ENCODE data around the gene SLC22A5. TPM values are rescaled to one million over a fixed set of nuclear protein-coding genes. Genes with fewer than 3 reads are reported as not detected.

SLC22A5 gene
- total and polyA plus RNA-seq, 9 of the 15 experiments (the other 6 are each of a cell fraction or from before 2014, with no cell fraction given) = 3.0 to 16.6 (median 8.3) TPM

DNA sequence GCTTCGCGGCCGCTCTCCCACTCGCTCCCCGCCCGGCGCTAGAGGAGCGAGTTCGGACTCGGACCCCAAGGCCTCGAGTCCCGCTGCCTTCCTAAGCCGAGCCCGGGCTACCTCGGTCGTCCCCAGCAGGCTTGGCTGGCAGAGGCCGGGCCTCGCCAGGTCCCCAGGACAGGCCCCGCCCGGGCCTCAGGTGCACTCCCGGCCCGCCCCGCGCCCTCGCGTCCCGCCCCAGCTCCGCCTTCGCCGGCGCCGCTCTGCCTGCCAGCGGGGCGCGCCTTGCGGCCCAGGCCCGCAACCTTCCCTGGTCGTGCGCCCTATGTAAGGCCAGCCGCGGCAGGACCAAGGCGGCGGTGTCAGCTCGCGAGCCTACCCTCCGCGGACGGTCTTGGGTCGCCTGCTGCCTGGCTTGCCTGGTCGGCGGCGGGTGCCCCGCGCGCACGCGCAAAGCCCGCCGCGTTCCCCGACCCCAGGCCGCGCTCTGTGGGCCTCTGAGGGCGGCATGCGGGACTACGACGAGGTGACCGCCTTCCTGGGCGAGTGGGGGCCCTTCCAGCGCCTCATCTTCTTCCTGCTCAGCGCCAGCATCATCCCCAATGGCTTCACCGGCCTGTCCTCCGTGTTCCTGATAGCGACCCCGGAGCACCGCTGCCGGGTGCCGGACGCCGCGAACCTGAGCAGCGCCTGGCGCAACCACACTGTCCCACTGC is at the start of gene SLC22A5 (continued):
- no peak for TF ChIP-seq CHD4 (IDR thresholded peaks at IDR 0.05; ENCODE audit: insufficient read depth, insufficient replicate concordance, low read depth, low read length, poor library complexity, severe bottlenecking)
- TF ChIP-seq CBX5 (IDR thresholded peaks at IDR 0.05; ENCODE audit: borderline replicate concordance, low read depth) = no peak
- TF ChIP-seq CCNT2 (IDR thresholded peaks at IDR 0.05; ENCODE audit: borderline replicate concordance, extremely low read depth, insufficient read length, low read depth, low read length) = peak; percentile 68
- TF ChIP-seq, protein P1, sequence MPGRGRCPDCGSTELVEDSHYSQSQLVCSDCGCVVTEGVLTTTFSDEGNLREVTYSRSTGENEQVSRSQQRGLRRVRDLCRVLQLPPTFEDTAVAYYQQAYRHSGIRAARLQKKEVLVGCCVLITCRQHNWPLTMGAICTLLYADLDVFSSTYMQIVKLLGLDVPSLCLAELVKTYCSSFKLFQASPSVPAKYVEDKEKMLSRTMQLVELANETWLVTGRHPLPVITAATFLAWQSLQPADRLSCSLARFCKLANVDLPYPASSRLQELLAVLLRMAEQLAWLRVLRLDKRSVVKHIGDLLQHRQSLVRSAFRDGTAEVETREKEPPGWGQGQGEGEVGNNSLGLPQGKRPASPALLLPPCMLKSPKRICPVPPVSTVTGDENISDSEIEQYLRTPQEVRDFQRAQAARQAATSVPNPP (IDR thresholded peaks at IDR 0.05; ENCODE audit: borderline replicate concordance, insufficient read depth, insufficient read length) = no peak
- no peak for TF ChIP-seq JUND (IDR thresholded peaks at IDR 0.05; ENCODE audit: borderline replicate concordance, low read depth, low read length)
- TF ChIP-seq JUND (tag; IDR thresholded peaks at IDR 0.05; ENCODE audit: borderline replicate concordance, low read depth, low read length) = no peak
- 0 out of 2 replicates have a peak, but pooled peaks have one; percentile 25 for TF ChIP-seq GTF2F1 (IDR thresholded peaks at IDR 0.05; ENCODE audit: low read depth, low read length)
- no peak for TF ChIP-seq PHTF2 (CRISPR knock-in tag; IDR thresholded peaks at IDR 0.05)
- TF ChIP-seq DPF2 (IDR thresholded peaks at IDR 0.05) = no peak; the same call in 1 of the 2 replicates
- no peak for TF ChIP-seq ZNF140 (CRISPR knock-in tag; IDR thresholded peaks at IDR 0.05)
- peak; percentile 74; the same call in 1 of the 2 replicates for TF ChIP-seq MYC (IDR thresholded peaks at IDR 0.05; ENCODE audit: low read depth, low read length)
- TF ChIP-seq MYC (CRISPR knock-in tag; IDR thresholded peaks at IDR 0.05; ENCODE audit: borderline replicate concordance, low read depth) = no peak
- no peak for TF ChIP-seq MCM2 (IDR thresholded peaks at IDR 0.05; ENCODE audit: low read depth)
- TF ChIP-seq, protein P2, sequence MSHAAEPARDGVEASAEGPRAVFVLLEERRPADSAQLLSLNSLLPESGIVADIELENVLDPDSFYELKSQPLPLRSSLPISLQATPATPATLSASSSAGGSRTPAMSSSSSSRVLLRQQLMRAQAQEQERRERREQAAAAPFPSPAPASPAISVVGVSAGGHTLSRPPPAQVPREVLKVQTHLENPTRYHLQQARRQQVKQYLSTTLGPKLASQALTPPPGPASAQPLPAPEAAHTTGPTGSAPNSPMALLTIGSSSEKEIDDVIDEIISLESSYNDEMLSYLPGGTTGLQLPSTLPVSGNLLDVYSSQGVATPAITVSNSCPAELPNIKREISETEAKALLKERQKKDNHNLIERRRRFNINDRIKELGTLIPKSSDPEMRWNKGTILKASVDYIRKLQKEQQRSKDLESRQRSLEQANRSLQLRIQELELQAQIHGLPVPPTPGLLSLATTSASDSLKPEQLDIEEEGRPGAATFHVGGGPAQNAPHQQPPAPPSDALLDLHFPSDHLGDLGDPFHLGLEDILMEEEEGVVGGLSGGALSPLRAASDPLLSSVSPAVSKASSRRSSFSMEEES (CRISPR knock-in tag; IDR thresholded peaks at IDR 0.05) = no peak
- TF ChIP-seq ZNF282 (CRISPR knock-in tag; IDR thresholded peaks at IDR 0.05) = 0 out of 2 replicates have a peak, but pooled peaks have one; percentile 77
- TF ChIP-seq EHMT2 (IDR thresholded peaks at IDR 0.05) = no peak
- TF ChIP-seq, protein P3, sequence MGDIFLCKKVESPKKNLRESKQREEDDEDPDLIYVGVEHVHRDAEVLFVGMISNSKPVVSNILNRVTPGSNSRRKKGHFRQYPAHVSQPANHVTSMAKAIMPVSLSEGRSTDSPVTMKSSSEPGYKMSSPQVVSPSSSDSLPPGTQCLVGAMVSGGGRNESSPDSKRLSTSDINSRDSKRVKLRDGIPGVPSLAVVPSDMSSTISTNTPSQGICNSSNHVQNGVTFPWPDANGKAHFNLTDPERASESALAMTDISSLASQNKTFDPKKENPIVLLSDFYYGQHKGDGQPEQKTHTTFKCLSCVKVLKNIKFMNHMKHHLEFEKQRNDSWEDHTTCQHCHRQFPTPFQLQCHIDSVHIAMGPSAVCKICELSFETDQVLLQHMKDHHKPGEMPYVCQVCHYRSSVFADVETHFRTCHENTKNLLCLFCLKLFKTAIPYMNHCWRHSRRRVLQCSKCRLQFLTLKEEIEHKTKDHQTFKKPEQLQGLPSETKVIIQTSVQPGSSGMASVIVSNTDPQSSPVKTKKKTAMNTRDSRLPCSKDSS (IDR thresholded peaks at IDR 0.05; ENCODE audit: low read depth, partially characterized antibody) = no peak
- TF ChIP-seq ZNF592 (IDR thresholded peaks at IDR 0.05) = peak; percentile 69
- no peak for TF ChIP-seq HDGF (IDR thresholded peaks at IDR 0.05)
- peak; percentile 78 for TF ChIP-seq FUS (optimal IDR thresholded peaks at IDR 0.05; ENCODE audit: low read depth, low read length)
